Hindlimb muscle (tissue), 1 donor: ENCODE measurements around the gene TSPAN32. TPM values are rescaled to one million over a fixed set of nuclear protein-coding genes. Genes with fewer than 3 reads are reported as not detected.

Source experiments
- DNase-seq: peaks from one replicate; pipeline ENCODE4 v3.0.0-alpha.2; 2013
- polyA plus RNA-seq: library from polyadenylated mRNA; unstranded; fragments of 120-200 nt; gene quantifications from one replicate; pipeline ENCODE4 v1.2.1, GENCODE V29; 2013; ENCODE audit not compliant: insufficient read length

The TSPAN32 gene
- polyA plus RNA-seq, 1 donor = 5.3 TPM

DNA sequence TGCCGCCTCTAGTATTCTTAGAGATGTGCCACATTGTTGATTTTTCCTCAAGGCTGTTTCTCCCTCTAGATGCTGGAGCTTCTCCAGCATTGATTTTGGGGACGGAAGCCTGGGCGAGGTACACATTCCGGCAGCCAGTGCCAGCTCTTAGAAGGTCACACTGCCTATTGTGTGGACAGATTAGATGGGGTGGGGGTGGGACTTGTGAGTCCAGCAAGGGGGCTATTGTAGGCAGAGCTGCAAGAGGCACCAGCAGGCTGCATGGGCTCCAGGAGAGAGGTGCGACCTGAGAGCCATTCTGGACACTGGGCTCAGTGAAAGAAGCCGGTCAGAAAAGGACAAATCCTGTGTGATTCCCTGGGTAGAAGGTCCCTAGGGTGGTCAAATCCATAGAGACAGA, 12.5 kb upstream of the TSPAN32 start:
- no peak for DNase-seq

DNA sequence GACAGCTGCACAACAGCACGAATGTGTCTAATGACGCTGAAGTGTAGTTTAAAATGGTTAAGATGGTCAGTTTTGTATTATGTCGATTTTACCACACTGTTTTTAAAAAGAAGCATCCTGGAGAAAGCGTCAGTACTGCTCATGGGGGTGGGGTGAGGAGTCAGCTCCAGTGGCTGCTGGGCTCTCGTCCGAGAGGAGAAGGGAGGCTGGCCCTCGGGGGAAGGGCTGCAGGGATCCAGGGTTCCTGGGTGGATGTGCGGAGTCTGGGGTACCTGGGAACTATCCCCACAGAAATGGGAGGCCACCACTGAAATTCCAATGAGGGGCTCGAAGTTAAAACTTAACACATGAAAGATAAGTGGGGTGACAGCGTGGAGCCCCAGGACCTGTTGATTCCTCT, 12.0 kb upstream of the TSPAN32 start:
- no peak for DNase-seq

DNA sequence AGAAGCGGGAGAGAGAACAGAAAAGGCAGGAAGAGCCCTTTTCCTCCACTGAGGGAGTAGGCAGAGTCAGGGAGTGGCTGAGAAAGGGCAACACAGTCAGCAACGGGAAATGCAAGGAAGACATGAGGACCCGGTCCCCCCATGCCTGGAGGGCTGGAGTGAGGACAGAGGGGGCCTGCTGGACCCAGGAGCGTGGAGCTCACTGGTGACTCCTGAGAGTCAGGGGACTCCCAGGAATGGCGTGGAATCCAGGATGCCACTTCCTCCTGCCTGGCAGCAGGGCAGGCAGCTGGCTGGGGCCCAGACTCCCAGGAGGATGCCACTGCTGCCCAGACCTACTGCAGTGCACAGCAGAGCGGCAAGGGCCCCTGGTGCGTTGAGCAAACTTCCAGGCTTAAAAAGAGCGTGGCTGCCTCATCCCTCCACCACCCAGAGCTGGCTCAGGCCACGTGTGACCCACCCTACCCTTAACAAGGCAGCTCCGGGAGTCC, 11.4 kb upstream of the TSPAN32 start:
- no peak for DNase-seq

DNA sequence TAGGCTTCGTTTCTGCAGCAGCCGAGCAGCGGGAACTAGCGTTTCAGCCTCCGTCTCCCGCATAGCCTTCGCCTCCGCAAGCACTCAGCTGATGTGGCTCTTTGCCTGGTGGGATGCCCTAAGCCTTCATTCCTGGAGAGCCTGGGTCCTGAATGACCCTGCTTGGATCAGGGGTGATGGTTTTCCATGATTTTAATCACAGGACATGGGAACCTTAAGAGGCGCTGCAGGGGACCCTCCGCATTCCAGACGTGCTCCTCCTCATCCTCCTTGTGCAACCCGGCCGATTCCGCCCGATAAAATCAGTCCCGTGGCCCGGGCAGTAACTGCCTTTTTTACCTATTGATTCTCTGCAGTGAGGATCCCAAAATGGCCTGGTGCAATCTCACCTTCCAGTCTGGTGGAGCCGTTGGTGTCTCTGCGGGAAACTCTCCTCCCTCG, 8.3 kb upstream of the TSPAN32 start:
- DNase-seq = no peak

DNA sequence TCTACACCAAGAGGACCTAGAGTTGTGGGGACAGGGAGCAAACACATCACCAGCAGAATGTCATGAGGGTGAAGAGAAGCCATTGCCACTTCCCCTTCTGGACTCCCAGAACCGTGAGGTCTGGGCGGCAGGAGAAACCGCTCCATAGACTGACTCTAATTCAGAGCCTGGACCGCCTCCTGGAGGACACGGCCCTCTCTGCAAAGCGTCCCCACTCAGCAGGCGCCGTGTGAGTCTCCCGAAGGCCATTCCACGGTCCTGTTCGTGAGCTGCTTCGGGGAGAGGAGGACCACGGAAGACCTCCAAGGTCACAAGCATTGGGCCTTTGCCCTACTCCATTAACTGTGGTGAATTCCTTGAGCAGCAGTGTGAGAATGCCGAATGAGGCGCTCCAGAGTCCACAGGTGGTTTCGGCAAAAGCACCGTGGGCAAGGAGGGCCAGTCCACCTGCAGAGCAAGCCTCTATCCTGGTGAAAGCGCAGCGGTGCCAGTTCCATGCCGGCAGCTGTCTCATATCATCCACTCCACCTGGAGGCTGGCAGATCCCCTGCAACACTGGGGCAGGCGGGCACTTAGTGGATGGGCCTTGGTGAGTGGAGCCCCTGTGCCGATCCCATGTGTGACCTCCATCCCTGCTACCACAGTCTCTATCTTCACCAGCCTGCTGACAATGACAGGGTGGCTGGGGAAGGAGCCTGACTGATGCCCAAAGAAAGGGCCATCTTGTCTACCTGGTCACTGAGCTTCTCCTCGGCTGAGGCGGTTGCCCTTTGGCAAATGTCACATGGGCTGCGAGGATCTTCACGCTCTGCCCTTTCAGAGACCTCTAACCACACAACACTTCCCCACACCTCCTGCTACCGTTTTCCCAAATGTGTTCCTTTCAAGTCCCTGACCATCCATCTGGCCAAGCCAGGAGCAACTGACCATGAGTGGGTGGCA, 7.6 kb upstream of the TSPAN32 start:
- no peak for DNase-seq

DNA sequence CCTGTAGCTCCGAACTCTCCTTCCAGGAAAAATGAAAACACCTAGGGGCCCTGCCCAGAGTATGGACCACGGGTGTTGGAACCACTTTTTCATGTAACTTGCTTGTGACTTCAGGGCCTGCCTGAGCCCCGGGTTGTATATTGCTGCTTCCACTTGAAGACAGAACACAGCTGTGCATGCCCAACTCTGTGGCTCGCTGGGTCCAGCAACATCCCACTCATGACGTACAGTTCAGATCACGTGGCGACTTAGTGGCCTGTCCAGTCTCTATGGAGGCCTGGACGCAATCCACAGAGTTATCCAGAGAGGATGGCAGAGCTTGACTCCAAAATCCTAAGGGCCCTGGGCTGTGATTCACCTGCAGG, 6.9 kb upstream of the TSPAN32 start:
- DNase-seq = no peak

DNA sequence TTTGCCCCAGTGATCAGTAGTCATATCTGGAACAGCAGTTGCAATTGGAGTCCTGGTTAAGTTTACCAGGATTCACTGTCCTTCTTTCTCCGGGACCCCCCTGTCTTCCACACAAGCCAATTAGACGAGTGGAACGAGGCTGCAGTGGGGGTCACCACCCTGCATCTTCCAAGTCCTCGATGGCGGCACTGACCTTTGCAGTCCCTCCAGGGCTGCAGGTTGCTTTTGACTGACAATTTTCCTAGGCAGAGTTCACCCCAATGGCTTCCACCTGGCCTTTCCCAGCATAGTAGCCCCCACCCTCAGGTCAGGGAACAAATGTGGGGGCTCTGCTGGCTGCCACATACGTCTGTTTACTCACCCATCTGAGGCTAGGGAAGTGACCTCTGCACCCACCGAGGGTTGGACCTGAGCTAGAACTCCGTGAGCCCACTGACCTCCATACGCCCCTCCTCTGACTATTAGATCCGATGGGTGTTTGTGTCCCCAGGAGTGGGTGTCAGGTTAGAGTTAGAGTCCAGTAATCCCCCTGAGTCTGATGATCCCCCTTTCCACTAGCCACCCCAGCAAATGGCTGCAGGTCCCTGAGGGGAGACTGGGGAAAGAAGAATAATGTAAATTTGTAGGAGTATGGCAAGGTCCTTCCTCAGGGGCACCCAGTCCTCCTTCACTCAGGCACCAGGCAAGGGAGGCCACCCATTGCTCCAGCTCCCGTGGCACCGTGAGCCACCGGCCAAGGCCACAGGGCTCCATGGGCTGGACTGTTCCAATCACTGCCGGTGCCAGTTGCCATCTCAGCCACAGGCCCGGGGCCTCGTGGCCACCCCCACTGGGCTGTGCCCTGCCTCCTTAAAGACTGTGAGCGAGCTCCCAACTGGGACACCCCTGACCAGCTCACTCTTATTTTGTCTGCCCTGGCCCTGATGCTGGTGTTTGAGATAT, 5.6 kb upstream of the TSPAN32 start:
- DNase-seq = no peak

DNA sequence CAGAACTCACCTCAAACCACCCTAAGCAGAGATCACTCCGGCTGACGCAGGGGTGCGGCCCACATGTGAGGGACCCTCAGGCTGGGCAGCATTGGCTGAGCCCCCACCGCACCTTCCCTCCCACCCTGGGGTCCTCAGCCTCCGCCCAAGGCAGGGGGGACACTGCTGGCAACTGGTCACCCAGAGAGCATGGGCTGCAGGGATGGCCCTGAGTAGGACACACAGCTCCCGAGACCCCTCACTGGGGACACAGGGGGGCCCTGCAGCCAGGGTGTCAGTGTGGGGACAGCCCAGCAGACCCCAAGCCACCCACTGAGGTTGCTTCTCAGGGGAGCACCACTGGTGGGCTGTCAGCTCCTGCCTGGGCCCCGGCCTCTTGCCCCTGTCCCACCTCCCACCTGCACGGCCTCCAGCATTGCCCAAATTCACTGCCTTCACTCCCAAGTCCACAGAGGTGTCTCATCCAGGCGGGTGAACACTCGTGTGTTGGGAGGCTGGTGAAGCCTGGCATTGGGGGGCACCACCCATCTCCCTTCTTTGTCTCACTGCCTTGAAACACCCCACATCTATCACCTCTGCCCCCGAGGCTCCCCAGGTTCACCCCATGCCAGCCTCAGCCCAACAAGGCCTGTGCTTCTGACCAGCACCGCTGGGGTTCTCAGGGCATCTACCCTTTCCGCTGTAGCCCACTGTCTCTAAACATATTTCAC, 4.7 kb upstream of the TSPAN32 start:
- DNase-seq = no peak

DNA sequence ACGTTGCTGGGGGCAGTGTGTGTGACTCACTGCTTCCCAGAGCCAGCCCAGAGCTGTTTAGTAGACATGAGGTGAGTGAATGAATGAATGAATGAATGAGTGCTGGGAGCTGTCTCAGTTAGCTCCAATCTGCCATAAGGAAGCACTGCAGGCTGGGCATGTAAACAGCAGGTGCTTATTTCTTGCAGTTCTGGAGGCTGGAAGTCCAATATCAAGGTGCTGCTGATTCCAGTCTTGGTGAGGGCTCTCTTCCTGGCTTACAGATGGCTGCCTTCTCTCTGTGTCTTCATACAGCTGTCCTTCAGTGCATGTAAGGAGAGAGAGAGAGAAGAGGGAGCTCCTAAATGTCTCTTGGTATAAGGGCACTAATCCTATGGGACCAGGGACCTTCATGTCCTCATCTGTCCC, 4.2 kb upstream of the TSPAN32 start:
- no peak for DNase-seq

DNA sequence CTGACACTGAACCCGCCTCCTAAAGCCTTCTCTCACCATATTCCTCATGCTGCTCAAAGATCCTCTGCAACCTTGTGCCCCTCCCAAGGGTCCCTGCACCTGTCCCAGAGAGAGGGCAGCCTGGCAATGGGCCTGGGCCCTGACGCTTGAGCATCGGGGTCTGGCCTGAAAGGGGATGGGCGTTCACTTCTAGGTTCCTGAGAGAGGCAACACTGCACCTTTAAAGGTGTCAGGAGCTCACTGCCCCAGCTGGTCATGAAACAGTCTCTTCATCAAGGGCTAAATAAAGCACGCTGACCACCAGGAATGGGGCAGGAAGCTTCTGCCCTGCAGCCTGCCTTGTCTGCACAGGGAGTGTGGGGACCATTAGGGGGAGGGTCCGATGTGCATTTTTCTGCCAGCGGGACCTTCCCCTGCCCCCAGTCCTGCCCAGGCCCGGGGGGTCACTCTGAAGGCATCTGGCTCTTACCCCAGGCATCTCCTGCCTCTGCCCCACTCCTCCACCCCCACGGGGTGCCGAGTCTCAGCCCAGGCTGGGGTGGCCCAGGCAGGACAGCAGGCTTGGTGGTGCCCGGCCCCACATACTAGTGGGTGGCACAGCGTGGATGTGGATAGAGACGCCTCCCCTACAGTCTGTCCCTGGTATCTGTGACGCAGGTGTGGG, 3.5 kb upstream of the TSPAN32 start:
- DNase-seq = no peak

DNA sequence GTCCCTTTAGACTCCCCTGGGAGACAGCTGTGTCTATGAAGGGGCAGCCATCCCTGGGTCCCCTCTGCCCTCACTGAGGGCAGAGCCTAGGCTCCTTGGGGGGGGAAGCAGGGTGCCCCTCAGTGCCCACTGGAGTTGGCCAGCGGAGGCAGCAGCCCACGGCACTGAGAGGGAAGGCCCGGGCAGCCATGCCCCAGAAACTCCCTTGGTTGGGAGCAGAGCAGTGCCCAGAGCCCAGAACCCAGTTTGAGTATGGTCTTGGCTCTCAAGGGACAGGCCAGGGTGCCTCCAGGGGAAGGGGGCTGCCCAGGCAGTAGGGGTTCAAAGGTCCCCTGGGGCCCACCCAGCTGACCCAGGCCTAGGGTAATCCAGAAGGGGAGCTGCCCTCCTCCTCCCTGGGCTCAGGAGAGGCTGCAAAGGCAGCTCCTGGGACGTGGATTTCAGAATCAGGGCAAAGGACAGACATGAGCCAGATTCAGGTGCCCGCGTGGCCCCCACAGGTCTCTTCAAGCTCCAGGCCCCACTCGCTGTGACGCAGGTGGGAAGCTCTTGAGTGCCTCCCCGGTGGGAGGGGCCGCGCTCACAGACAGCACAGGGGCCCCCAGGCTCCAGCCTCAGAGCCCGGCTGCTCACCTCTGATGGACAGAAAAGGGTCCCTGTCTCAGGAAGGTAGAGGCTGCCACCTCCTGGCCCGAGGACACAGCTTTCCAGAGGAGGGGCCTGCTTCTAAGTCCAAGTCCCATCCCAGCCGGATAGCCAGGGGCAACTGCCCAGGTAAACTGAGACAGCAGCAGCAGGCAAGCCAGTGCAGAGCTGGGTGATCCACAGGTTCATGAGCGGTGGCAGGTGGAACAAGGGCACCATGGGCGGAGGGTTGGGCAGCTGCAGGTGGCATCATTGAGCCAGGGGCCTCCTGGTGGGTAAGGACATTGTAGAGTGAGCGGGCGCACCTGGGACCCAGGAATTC, 2.7 kb upstream of the TSPAN32 start:
- DNase-seq = no peak

DNA sequence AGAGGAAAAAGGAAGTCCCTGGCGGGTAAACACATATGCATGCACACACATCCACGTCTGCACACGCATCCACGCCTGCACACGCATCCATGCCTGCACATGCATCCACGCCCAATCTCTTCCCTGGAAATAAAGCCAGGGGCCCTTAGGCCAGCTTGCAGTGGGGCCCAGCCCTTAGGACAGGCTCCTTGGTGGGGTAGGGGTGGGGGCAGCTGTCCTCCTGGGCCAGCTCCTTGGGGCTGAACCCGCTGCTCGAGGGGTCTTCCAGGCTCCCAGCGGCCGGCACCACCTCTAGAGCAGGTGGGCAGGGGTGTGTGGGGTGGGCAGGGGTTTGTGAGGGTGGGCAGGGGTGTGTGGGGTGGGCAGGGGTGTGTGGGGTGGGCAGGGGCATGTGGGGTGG, 2.0 kb upstream of the TSPAN32 start:
- no peak for DNase-seq

DNA sequence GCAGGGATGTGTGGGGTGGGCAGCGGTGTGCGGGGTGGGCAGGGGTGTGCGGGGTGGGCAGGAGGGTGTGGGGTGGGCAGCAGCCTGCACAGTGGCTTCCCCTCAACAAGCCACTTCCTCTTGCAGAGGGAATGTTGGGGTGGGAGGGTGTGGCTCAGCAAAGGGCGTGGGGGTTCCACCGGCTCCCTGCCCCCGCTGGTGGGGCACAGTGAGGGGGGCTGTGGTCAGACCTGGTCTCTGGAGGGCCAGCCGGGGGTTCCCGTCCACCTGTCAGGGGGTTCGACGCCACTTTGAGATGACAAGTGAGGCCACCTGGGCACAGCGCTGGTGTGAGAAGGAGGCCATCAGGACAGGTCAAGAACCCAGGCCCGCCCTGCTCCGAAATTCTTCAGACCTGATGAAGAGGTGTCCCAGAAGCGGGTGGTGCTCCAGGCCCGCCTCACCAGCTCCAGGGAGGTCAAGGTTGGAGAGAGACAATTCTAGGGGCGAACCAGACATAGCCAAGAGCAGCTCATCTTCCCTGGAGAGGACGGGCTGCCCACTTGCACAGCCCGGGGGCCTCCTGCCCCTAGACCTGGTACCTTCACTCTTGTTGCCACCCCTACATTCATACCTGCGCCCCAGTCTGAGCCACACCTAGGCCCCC, 1.4 kb upstream of the TSPAN32 start:
- no peak for DNase-seq

DNA sequence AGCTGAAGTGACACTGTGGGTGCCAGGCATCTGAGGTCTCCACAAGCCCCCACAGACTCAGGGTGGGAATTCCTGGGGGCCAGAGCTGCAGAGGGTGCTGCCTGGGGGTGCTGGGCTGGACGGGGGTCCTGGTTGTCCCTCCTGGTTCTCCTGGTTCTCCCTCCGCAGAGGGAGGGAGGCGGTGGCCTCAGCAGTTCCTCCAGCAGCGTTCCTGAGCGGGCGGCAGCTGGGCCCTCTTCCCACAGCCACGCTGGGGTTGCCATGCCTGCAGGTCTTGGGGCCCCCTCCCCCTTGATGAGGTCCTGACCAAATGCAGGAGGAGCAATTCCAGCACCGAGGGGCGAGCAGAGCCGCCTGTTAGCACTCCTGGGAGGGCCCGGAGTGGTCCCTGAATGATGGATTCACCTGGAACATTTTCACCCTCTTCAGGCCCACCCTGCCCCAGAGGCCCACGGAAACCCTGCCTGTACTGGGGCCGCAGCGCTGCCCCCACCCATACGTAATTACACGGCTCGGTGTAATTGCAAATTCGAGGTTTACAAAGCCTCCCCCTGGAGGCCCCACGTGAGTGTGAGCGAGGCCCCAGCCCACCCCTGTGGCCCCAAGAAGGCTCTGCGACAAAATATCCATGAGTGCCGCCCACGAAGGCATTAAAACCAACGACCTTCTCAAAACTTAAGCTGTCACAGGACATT, 730 bp upstream of the TSPAN32 start:
- DNase-seq = no peak

DNA sequence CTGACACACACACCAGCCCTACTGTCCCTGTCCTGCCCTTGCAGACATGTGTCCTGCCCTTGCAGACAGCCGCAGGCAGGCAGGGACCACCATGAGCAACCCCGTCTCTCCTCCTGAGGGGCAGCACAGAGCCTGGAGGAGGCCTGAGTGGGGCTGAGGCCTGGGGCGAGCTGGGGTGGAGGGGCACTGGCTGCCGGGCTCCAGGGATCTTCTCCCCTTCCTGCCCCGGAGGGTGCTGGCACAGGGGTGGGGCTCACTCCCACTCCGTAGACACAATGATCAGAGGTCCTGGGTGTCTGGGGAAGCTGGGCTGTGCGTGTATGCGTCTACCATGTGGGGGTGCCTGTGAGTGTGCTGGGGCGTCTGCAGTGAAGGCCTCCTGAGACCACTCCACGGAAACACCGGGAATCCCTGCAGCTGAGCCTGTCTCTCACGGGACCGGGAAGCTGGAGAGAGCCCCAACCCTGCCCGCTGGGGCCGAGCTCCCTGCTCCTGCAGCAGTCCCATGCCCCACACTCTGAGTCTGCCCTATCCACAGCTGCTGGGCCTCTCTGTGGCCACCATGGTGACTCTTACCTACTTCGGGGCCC, 588 bp downstream of the TSPAN32 start:
- no peak for DNase-seq

DNA sequence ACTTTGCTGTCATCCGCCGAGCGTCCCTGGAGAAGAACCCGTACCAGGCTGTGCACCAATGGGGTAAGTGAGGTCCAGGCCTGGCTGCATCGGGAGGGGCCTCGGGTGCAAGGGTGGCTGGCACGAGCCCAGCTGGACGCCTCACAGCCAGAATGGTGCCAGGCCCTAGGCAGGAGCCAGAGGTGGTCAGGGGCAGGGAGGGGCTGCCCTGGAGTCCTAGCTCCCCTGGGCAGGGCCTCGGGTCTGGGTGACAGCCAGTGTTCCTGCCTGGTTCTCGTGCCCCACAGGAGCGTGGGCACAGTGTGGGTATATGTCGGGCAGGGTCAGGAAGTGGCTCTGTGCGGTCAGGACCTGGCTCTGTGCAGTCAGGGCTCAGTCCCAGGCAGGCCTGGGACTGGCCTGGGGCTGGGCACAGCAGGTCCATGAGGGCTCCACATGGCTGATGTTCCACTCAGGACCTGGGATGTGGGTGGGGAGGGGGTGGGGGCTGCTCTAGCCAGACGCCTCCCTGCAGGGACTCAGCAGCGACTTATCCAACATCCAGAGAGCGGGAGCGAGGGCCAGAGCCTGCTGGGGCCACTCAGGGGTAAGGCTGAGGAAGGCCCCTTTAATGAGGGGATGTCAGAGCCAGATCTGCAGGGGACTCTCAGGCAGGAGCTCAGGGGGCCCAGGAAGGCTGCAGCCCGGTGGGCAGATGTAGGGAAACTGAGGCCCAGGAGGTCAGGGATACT, 1.2 kb downstream of the TSPAN32 start:
- DNase-seq = no peak

DNA sequence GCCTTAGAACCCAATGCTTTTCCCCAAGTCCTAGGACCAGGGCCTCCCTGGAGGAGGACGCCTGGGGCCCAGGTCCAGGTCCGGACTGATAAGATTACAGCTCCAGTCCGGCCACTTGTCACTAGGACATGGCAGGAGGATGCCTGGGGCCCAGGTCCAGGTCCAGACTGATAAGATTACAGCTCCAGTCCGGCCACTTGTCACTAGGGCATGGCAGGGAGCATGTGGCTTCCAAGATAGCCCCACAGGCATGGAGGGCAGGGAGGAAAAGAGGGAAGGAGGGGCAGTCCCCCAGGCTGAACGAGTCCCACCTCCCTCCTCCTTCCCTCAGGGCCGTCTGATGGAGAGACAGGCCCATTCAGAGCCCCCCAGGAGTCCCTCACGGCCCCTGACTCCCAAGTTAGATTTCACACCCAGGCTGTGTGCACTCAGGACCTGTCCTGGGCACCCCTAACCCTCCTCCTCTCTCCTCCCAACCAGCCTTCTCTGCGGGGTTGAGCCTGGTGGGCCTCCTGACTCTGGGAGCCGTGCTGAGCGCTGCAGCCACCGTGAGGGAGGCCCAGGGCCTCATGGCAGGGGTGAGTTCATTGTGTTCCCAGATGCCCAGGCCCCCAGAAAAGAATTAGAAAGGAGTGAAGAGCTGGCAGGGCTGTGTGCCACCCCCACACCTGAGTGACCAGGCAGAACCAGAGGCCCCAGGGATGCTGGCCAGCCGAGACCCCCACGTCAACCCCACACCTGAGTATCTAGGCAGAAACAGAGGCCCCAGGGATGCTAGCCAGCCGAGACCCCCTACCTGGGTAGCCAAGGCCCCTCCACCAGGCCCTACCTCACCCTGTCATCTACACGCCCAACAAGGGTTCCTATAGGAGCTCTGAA, 2.1 kb downstream of the TSPAN32 start:
- DNase-seq = no peak
